IPS-15b (cell line): ENCODE data around the gene DPYSL5.

Experiments used
- H3K27me3 ChIP-seq: one replicate; pipeline ENCODE4 v1.6.1; 2013; ENCODE audit warnings: low read length; ENCODE audit not compliant: control insufficient read depth, insufficient read depth
- H3K36me3 ChIP-seq: one replicate; pipeline ENCODE4 v1.6.1; 2013; ENCODE audit warnings: low read length; ENCODE audit not compliant: control insufficient read depth, insufficient read depth
- H3K4me1 ChIP-seq: one replicate; pipeline ENCODE4 v1.6.1; 2013; ENCODE audit warnings: mild to moderate bottlenecking, low read length; ENCODE audit not compliant: control insufficient read depth, insufficient read depth
- H3K4me3 ChIP-seq: one replicate; pipeline ENCODE4 v1.5.1; 2013; ENCODE audit warnings: low read depth, low read length
- H3K9ac ChIP-seq: one replicate; pipeline ENCODE4 v1.6.1; 2013; ENCODE audit warnings: low read depth, mild to moderate bottlenecking, low read length
- H3K9me3 ChIP-seq: one replicate; pipeline ENCODE4 v1.6.1; 2013; ENCODE audit warnings: mild to moderate bottlenecking, low read length; ENCODE audit not compliant: control insufficient read depth, insufficient read depth

Gene DPYSL5

GRCh38 chr2:26861610-26862224, 13.8 kb downstream of the DPYSL5 start:
- Histone ChIP-seq H3K9me3 (no peaks in the 10 kb centered on the region), H3K9ac (no peak overlapping the region), H3K27me3 (peaks cover 23% of the 10 kb centered on the region), H3K4me1 (no peaks in the 10 kb centered on the region), H3K4me3 (no peak overlapping the region), H3K36me3 (no peaks in the 10 kb centered on the region)

- Histone ChIP-seq H3K27me3 (peaks cover 22% of the 10 kb centered on the region), H3K36me3 (no peaks in the 10 kb centered on the region), H3K4me3 (no peak overlapping the region), H3K4me1 (no peaks in the 10 kb centered on the region), H3K9ac (no peak overlapping the region), H3K9me3 (no peaks in the 10 kb centered on the region)
These were observed 16.3 kb downstream of the DPYSL5 start for GRCh38 chr2:26864226-26864625.

GRCh38 chr2:26864646-26865045, 16.7 kb downstream of the DPYSL5 start:
- H3K27me3 ChIP-seq = peaks cover 17% of the 10 kb centered on the region
- no peak overlapping the region for H3K4me3 ChIP-seq
- no peaks in the 10 kb centered on the region for H3K9me3 ChIP-seq
- no peaks in the 10 kb centered on the region for H3K4me1 ChIP-seq
- H3K36me3 ChIP-seq = no peaks in the 10 kb centered on the region
- H3K9ac ChIP-seq = no peak overlapping the region

GRCh38 chr2:26870585-26871095, 22.7 kb downstream of the DPYSL5 start:
- H3K27me3 ChIP-seq = peaks cover 53% of the 10 kb centered on the region
- H3K9ac ChIP-seq = no peak overlapping the region
- H3K4me3 ChIP-seq = no peak overlapping the region
- H3K36me3 ChIP-seq = no peaks in the 10 kb centered on the region
- no peaks in the 10 kb centered on the region for H3K9me3 ChIP-seq
- no peaks in the 10 kb centered on the region for H3K4me1 ChIP-seq

- Histone ChIP-seq H3K27me3 (peaks cover 51% of the 10 kb centered on the region), H3K4me3 (no peak overlapping the region), H3K9ac (no peak overlapping the region), H3K36me3 (no peaks in the 10 kb centered on the region), H3K9me3 (no peaks in the 10 kb centered on the region), H3K4me1 (no peaks in the 10 kb centered on the region)
These were observed 25.5 kb downstream of the DPYSL5 start for GRCh38 chr2:26873286-26873983.

GRCh38 chr2:26874514-26874913, 26.6 kb downstream of the DPYSL5 start:
- H3K27me3 ChIP-seq = peaks cover 49% of the 10 kb centered on the region
- no peak overlapping the region for H3K9ac ChIP-seq
- no peaks in the 10 kb centered on the region for H3K4me1 ChIP-seq
- no peaks in the 10 kb centered on the region for H3K36me3 ChIP-seq
- H3K9me3 ChIP-seq = no peaks in the 10 kb centered on the region
- H3K4me3 ChIP-seq = no peak overlapping the region

- no peak overlapping the region for H3K4me3 ChIP-seq
- H3K36me3 ChIP-seq = no peaks in the 10 kb centered on the region
- no peaks in the 10 kb centered on the region for H3K4me1 ChIP-seq
- no peak overlapping the region for H3K9ac ChIP-seq
- H3K27me3 ChIP-seq = peaks cover 45% of the 10 kb centered on the region
- H3K9me3 ChIP-seq = no peaks in the 10 kb centered on the region
These were observed 27.2 kb downstream of the DPYSL5 start for GRCh38 chr2:26875065-26875634.

GRCh38 chr2:26875808-26876207, 27.9 kb downstream of the DPYSL5 start:
- H3K9me3 ChIP-seq = no peaks in the 10 kb centered on the region
- H3K36me3 ChIP-seq = no peaks in the 10 kb centered on the region
- no peak overlapping the region for H3K9ac ChIP-seq
- peaks cover 39% of the 10 kb centered on the region for H3K27me3 ChIP-seq
- H3K4me3 ChIP-seq = no peak overlapping the region
- no peaks in the 10 kb centered on the region for H3K4me1 ChIP-seq

GRCh38 chr2:26876260-26876659, 28.3 kb downstream of the DPYSL5 start:
- H3K4me1 ChIP-seq = no peaks in the 10 kb centered on the region
- no peak overlapping the region for H3K9ac ChIP-seq
- no peaks in the 10 kb centered on the region for H3K9me3 ChIP-seq
- H3K4me3 ChIP-seq = no peak overlapping the region
- peaks cover 35% of the 10 kb centered on the region for H3K27me3 ChIP-seq
- H3K36me3 ChIP-seq = no peaks in the 10 kb centered on the region

GRCh38 chr2:26877276-26877675, 29.3 kb downstream of the DPYSL5 start:
- Histone ChIP-seq H3K9ac (no peak overlapping the region), H3K9me3 (no peaks in the 10 kb centered on the region), H3K4me3 (no peak overlapping the region), H3K4me1 (no peaks in the 10 kb centered on the region), H3K27me3 (peaks cover 29% of the 10 kb centered on the region), H3K36me3 (no peaks in the 10 kb centered on the region)

GRCh38 chr2:26880161-26880560, 32.2 kb downstream of the DPYSL5 start:
- Histone ChIP-seq H3K9ac (no peak overlapping the region), H3K4me3 (no peak overlapping the region), H3K4me1 (no peaks in the 10 kb centered on the region), H3K9me3 (no peaks in the 10 kb centered on the region), H3K27me3 (peaks cover 6% of the 10 kb centered on the region), H3K36me3 (no peaks in the 10 kb centered on the region)

- H3K9ac ChIP-seq = no peak overlapping the region
- H3K9me3 ChIP-seq = no peaks in the 10 kb centered on the region
- H3K4me1 ChIP-seq = no peaks in the 10 kb centered on the region
- H3K27me3 ChIP-seq = peaks cover under 1% of the 10 kb centered on the region
- H3K36me3 ChIP-seq = no peaks in the 10 kb centered on the region
- no peak overlapping the region for H3K4me3 ChIP-seq
These were observed 33.0 kb downstream of the DPYSL5 start for GRCh38 chr2:26880910-26881435.
